ENCODE results near the gene EFEMP2.

DNA sequence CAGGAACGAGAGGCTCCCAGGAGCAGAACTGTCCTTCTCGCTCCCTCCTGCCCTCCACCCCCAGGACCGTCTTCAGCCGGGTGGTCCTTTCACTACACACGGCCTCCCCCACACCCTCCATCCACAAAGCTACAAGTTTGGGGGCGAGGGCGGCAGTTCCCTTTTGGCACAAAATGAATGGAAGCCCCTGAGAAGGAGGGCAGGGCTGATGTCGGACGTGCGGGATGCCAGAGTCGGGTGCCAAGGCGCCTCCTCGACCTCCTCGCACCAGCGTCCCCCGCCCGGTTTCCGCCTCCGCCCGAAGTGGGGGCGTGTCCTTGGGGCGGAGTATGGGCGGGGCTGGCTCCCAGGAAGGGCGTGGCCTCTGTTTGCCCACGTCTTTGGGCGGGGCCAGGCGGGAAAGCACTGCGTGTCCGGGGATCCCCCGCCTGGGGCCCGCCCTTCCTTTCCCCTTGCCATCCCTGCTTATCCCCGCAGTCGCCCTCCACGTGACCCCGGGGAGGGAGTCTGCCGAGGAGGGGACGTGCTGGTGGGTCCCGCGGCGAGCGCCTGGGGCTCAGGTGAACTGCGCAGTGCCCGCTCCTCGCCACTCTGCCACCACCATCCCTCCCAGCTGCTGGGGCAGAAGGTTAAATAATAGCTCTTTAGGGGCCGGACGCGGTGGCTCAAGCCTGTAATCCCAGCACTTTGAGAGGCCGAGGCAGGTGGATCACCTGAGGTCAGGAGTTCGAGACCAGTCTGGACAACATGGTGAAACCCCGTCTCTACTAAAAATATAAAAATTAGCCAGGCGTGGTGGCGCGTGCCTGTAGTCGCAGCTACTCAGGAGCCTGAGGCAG lies 937 bp upstream of the EFEMP2 start:
- TF ChIP-seq EZH2phosphoT487 (IDR thresholded peaks at IDR 0.05; ENCODE audit: borderline replicate concordance, low read depth, low read length) = no peak
- TF ChIP-seq, protein P1, sequence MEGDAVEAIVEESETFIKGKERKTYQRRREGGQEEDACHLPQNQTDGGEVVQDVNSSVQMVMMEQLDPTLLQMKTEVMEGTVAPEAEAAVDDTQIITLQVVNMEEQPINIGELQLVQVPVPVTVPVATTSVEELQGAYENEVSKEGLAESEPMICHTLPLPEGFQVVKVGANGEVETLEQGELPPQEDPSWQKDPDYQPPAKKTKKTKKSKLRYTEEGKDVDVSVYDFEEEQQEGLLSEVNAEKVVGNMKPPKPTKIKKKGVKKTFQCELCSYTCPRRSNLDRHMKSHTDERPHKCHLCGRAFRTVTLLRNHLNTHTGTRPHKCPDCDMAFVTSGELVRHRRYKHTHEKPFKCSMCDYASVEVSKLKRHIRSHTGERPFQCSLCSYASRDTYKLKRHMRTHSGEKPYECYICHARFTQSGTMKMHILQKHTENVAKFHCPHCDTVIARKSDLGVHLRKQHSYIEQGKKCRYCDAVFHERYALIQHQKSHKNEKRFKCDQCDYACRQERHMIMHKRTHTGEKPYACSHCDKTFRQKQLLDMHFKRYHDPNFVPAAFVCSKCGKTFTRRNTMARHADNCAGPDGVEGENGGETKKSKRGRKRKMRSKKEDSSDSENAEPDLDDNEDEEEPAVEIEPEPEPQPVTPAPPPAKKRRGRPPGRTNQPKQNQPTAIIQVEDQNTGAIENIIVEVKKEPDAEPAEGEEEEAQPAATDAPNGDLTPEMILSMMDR (conservative IDR thresholded peaks at IDR 0.05; ENCODE audit: low read length) = no peak
